HG02884 (cell line): ENCODE data around the gene NSD2.
"Not testable (repeated sequence)": the region's sequence is repeated elsewhere in the genome, so short reads cannot be mapped to it uniquely, and the experiment has no call there.

ENCODE experiments used
- ATAC-seq: cut with Tn5 transposase; IDR thresholded peaks from one replicate; pipeline ENCODE4 v1.9.1; 2021; ENCODE audit warnings: mild to moderate bottlenecking, moderate library complexity; ENCODE audit not compliant: unreplicated experiment

The NSD2 gene

GRCh38 chr4:1841887-1842210 is 29.3 kb upstream of the NSD2 start:
- ATAC-seq, result no peak

GRCh38 chr4:1842339-1842895 is 28.8 kb upstream of the NSD2 start:
- no peak for ATAC-seq

GRCh38 chr4:1842993-1843448 is 28.2 kb upstream of the NSD2 start:
- ATAC-seq, result no peak

GRCh38 chr4:1843852-1844251 is 27.3 kb upstream of the NSD2 start:
- ATAC-seq, result no peak

- ATAC-seq, result not testable (repeated sequence)
Observed at GRCh38 chr4:1844618-1845017, 26.6 kb upstream of the NSD2 start.

GRCh38 chr4:1846580-1846979 is 24.6 kb upstream of the NSD2 start:
- ATAC-seq, result no peak

GRCh38 chr4:1850276-1850675 is 20.9 kb upstream of the NSD2 start:
- no peak for ATAC-seq

- ATAC-seq, result no peak
Observed at GRCh38 chr4:1851160-1851559, 20.0 kb upstream of the NSD2 start.

GRCh38 chr4:1851575-1852410 is 19.4 kb upstream of the NSD2 start:
- no peak for ATAC-seq

- ATAC-seq, result no peak
Observed at GRCh38 chr4:1852904-1853623, 18.1 kb upstream of the NSD2 start.

GRCh38 chr4:1854752-1855151 is 16.4 kb upstream of the NSD2 start:
- ATAC-seq, result no peak

- peak; percentile 22 for ATAC-seq
Observed at GRCh38 chr4:1855333-1856070, 15.7 kb upstream of the NSD2 start.

GRCh38 chr4:1856071-1856942 is 14.9 kb upstream of the NSD2 start, which contains the start of gene LETM1:
TSS of gene LETM1 (minus strand) at chr4:1856156. CDS start at chr4:1855950, 206 bp downstream.
- peak; percentile 82 for ATAC-seq

GRCh38 chr4:1856943-1857699 is 14.1 kb upstream of the NSD2 start:
- ATAC-seq, result no peak

- no peak for ATAC-seq
Observed at GRCh38 chr4:1857931-1858330, 13.3 kb upstream of the NSD2 start.

- ATAC-seq, result no peak
Observed at GRCh38 chr4:1859389-1859753, 11.8 kb upstream of the NSD2 start.

GRCh38 chr4:1862055-1862911 is 8.9 kb upstream of the NSD2 start:
- no peak for ATAC-seq

- no peak for ATAC-seq
Observed at GRCh38 chr4:1862961-1863296, 8.3 kb upstream of the NSD2 start.
